Measurements from ENCODE around the gene TMEM138. TPM values are rescaled to one million over a fixed set of nuclear protein-coding genes. Genes with fewer than 3 reads are reported as not detected.

Gene TMEM138
- total RNA-seq, 1 donor from 2014 or later: 52.3 TPM

DNA sequence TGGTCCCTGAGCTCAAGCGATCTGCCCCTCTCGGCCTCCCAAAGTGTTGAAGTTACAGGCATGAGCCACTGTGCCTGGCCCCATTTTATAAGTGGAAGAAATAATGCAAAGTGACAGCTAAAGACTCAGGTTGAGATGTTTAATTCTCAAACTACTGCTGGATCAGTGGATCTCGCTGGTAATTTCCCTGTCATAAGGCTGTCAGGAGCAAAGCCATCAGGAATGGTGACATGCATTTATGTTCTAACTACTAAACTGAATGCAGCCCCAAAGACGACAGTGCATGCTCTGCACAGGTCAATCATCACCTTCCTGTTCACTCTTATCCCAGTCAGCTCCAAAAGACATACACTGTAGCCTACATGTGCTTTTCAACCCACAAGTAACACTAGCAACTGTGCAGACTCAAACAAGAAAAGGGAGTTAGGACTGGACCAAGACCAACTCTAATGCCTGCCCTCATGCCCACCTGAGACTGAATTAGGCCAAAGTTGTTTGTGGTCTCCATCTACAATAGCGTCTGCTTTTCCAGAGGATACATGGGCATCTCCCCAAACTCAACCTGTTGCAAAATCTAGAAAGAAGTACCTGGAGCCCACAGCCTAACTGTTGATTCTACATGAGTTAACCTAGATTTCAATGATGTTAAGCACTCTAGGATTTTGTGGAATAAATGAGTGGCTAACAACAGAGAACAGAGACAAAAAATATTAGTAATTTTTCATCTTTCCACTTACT lies 45.0 kb downstream of the TMEM138 start:
- Mint-ChIP-seq H3K9me3 (no peaks in the 10 kb centered on the region), H3K27me3 (ENCODE audit: low read depth) (no peaks in the 10 kb centered on the region), H3K4me3 (ENCODE audit: low read depth) (no peak overlapping the region), H3K4me1 (ENCODE audit: low read depth) (no peaks in the 10 kb centered on the region), H3K27ac (no peak overlapping the region), H3K36me3 (ENCODE audit: low read depth) (peaks cover 89% of the 10 kb centered on the region)
- intact Hi-C loops (cut with micrococcal nuclease): no loop called here
- DNase-seq (ENCODE audit: low spot score): no peak

DNA sequence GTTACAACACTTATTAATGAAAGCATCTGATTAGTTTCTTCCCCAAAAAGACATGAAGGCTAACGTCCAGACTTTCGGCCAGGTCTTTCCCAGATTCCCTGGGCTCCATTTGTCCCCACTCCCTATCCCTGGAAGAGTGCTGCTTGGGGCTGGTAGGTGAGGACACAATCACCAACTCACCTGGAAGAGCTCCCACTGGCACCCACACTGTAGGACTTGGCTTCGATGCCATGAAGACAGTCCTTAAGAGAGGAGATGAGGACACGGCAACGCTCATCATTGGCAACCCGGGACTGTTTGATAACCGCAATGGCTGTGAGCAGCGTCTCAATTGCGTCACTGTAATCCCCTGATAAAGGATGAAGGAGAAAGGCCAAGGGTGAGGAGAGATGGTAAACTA lies 49.4 kb downstream of the TMEM138 start:
- Mint-ChIP-seq H3K27ac (no peak overlapping the region), H3K4me3 (ENCODE audit: low read depth) (no peak overlapping the region), H3K36me3 (ENCODE audit: low read depth) (peaks cover 91% of the 10 kb centered on the region), H3K9me3 (no peaks in the 10 kb centered on the region), H3K4me1 (ENCODE audit: low read depth) (peaks cover 15% of the 10 kb centered on the region), H3K27me3 (ENCODE audit: low read depth) (no peaks in the 10 kb centered on the region)
- intact Hi-C loops (cut with micrococcal nuclease): no loop called here
- no peak for DNase-seq (ENCODE audit: low spot score)

DNA sequence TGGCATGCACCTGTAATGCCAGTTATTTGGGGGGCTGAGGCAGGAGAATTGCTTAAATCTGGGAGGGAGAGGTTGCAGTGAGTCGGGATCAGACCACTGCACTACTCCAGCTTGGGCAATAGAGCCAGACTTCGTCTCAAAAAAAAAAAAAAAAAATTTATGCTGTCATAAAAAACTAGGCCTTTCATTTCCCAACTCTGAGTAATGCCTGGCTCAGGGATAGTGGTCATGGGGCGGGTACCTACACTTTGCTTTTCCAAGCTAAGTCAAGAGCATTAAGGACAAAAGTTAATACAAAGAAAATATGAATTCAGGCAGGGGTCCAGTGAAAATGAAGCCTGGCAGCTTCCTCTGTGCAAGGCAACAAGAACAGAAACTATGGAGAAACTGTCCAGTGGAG lies 51.3 kb downstream of the TMEM138 start:
- no peaks in the 10 kb centered on the region for H3K27me3 Mint-ChIP-seq (ENCODE audit: low read depth)
- H3K36me3 Mint-ChIP-seq (ENCODE audit: low read depth): peaks cover 93% of the 10 kb centered on the region
- no peaks in the 10 kb centered on the region for H3K9me3 Mint-ChIP-seq
- H3K4me3 Mint-ChIP-seq (ENCODE audit: low read depth): no peak overlapping the region
- peaks cover 28% of the 10 kb centered on the region for H3K4me1 Mint-ChIP-seq (ENCODE audit: low read depth)
- no peak for DNase-seq (ENCODE audit: low spot score)
- intact Hi-C loops (cut with micrococcal nuclease): no loop called here
- no peak overlapping the region for H3K27ac Mint-ChIP-seq

DNA sequence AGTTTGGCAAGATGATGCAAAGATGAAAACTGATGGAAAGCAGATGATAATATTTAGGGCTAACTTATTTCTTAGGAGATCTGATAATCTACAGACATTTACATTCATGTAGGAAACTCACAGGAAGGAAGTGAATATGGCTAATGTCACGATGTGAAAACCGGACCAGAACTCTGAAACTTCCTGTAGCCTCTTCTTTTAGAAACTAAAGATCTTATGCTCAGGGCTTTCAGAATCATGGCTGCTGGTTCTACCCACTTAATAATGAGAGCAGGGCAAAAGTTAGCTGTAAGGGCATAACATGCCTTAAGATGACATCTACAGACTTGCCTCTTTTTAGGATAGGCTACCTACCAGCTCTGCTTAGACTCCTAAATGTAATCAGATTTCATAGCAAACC lies 52.4 kb downstream of the TMEM138 start:
- no peak for DNase-seq (ENCODE audit: low spot score)
- Mint-ChIP-seq H3K36me3 (ENCODE audit: low read depth) (peaks cover 93% of the 10 kb centered on the region), H3K9me3 (no peaks in the 10 kb centered on the region), H3K4me3 (ENCODE audit: low read depth) (no peak overlapping the region), H3K27me3 (ENCODE audit: low read depth) (no peaks in the 10 kb centered on the region), H3K27ac (peak overlapping the region; percentile 65), H3K4me1 (ENCODE audit: low read depth) (peaks cover 28% of the 10 kb centered on the region)
- intact Hi-C loops (cut with micrococcal nuclease): no loop called here

DNA sequence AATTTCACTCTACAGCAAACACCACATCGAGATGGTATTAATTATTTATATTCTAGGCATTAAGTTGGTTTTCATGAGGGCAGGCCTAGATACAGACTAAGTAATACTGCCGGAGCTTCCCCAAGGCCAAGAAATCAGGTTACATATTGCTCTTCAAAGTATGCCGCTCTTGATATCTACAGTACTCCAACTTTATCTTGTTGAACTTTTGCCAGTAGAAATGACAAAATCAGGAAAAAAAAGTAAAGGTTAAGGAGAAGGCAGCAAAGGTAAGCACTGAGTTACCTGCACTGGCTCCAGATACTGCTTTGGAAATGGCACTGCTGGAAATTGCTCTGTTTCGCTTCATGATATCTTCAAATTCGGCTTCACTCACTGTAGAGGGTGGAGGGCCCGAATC lies 53.2 kb downstream of the TMEM138 start:
- H3K27me3 Mint-ChIP-seq (ENCODE audit: low read depth): no peaks in the 10 kb centered on the region
- H3K36me3 Mint-ChIP-seq (ENCODE audit: low read depth): peaks cover 93% of the 10 kb centered on the region
- H3K27ac Mint-ChIP-seq: no peak overlapping the region
- H3K4me3 Mint-ChIP-seq (ENCODE audit: low read depth): no peak overlapping the region
- intact Hi-C loops (cut with micrococcal nuclease): no loop called here
- DNase-seq (ENCODE audit: low spot score): no peak
- H3K4me1 Mint-ChIP-seq (ENCODE audit: low read depth): peaks cover 31% of the 10 kb centered on the region
- no peaks in the 10 kb centered on the region for H3K9me3 Mint-ChIP-seq

DNA sequence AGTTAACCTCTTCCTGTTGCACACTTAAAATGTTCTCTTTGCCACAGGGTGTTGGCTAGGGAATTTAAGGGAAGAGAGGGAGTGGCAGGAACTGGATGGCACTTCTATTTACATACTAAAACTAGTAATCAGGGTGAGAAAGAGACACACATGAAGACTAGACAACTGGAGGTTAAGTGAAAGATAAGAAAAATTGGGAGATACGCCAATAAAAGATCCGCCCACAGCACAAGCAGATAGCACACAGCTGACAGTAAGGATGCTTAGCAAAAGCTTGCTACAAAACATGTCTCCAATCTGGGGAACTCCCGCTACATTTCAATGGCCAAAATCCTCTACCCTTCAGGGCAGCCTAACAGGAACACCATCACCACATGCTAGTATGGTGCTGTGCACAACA lies 54.8 kb downstream of the TMEM138 start:
- peaks cover 34% of the 10 kb centered on the region for H3K4me1 Mint-ChIP-seq (ENCODE audit: low read depth)
- no peak overlapping the region for H3K4me3 Mint-ChIP-seq (ENCODE audit: low read depth)
- no peak for DNase-seq (ENCODE audit: low spot score)
- intact Hi-C loops (cut with micrococcal nuclease): no loop called here
- peak overlapping the region; percentile 31 for H3K27ac Mint-ChIP-seq
- H3K36me3 Mint-ChIP-seq (ENCODE audit: low read depth): peaks cover 94% of the 10 kb centered on the region
- H3K27me3 Mint-ChIP-seq (ENCODE audit: low read depth): no peaks in the 10 kb centered on the region
- no peaks in the 10 kb centered on the region for H3K9me3 Mint-ChIP-seq

DNA sequence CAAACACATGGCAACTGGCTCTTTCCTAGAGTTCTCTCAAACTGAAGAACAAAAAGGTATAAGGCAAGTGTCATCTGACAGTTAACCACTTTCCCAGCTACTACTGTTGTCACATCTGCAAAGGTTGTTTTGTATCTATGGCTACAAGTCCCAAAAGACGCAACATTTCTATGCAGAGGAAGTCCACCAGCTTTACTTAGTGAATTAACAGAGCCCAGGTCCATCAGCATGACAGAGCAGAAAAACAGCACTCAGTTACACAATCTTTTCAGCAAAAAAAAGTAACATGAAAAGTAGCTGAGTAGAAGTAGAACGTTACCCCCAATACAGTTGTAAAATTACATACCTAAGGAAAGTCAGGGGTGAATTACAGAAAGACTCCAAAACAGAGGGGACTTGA lies 55.5 kb downstream of the TMEM138 start:
- DNase-seq (ENCODE audit: low spot score): no peak
- intact Hi-C loops (cut with micrococcal nuclease): no loop called here
- no peaks in the 10 kb centered on the region for H3K9me3 Mint-ChIP-seq

DNA sequence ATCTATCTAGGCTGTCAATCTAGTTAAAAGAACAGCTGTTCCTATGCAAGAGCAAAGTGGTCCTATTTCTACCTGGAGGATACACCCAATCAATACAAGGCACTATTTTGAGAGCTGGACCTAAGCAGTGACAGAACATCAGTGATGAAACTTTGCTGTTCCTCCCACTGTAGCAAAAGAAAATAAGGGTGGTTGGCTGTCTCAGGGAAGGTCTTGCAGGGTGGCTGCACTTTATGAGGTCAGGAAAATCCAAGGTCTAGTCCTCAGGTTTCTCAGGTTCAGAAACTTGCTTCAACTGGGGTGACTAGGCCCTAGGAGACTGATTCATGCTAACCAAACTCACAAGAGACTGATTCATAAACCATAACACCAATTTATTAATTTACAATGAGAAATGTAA lies 56.0 kb downstream of the TMEM138 start:
- no peak for DNase-seq (ENCODE audit: low spot score)
- Mint-ChIP-seq H3K27me3 (ENCODE audit: low read depth) (no peaks in the 10 kb centered on the region), H3K36me3 (ENCODE audit: low read depth) (peaks cover 94% of the 10 kb centered on the region), H3K4me3 (ENCODE audit: low read depth) (no peak overlapping the region), H3K9me3 (no peaks in the 10 kb centered on the region), H3K27ac (no peak overlapping the region), H3K4me1 (ENCODE audit: low read depth) (peaks cover 37% of the 10 kb centered on the region)
- intact Hi-C loops (cut with micrococcal nuclease): no loop called here

More for the DNA sequence above, 55.5 kb downstream of the TMEM138 start:
- Mint-ChIP-seq H3K27me3 (ENCODE audit: low read depth) (no peaks in the 10 kb centered on the region), H3K36me3 (ENCODE audit: low read depth) (peaks cover 96% of the 10 kb centered on the region), H3K4me1 (ENCODE audit: low read depth) (peaks cover 37% of the 10 kb centered on the region), H3K27ac (peak overlapping the region; percentile 7), H3K4me3 (ENCODE audit: low read depth) (no peak overlapping the region)

Other genes with a start within 250 kb of the TMEM138 start
- gene VPS37C, start 200.9 kb upstream of the TMEM138 start, total RNA-seq: 10.6 and 12.5 TPM in 2 replicates
- gene PGA3, start 158.9 kb upstream of the TMEM138 start, total RNA-seq: not detected in 2 replicates
- not detected in 2 replicates for gene PGA4, start 140.0 kb upstream of the TMEM138 start, total RNA-seq
- not detected in 2 replicates for gene PGA5, start 121.2 kb upstream of the TMEM138 start, total RNA-seq
- gene VWCE, start 67.1 kb upstream of the TMEM138 start, total RNA-seq: 8.1 and 10.1 TPM in 2 replicates
- 260 and 264 TPM in 2 replicates for gene DDB1, start 29.3 kb upstream of the TMEM138 start, total RNA-seq
- gene TKFC, start 29.1 kb upstream of the TMEM138 start, total RNA-seq: 72.8 and 78.3 TPM in 2 replicates
- gene CYB561A3, start 492 bp upstream of the TMEM138 start, total RNA-seq: 32.9 and 34.1 TPM in 2 replicates
- gene TMEM216, start 30.2 kb downstream of the TMEM138 start, total RNA-seq: 18.5 and 20.5 TPM in 2 replicates
- 123 and 135 TPM in 2 replicates for gene CPSF7, start 67.6 kb downstream of the TMEM138 start, total RNA-seq
- 41.6 and 46.4 TPM in 2 replicates for gene SDHAF2, start 67.8 kb downstream of the TMEM138 start, total RNA-seq
- gene LRRC10B, start 146.4 kb downstream of the TMEM138 start, total RNA-seq: 0.07 and 0.11 TPM in 2 replicates
- 0.09 and 0.30 TPM in 2 replicates for gene SYT7, start 218.7 kb downstream of the TMEM138 start, total RNA-seq